Hair follicular keratinocyte (primary cell): ENCODE measurements around the gene TMEM63C. TPM values are rescaled to one million over a fixed set of nuclear protein-coding genes. Genes with fewer than 3 reads are reported as not detected.

Source experiments
- total RNA-seq: library from RNA; depleted of rRNA; stranded (reverse); fragments of >200 nt; gene quantifications from 2 replicates; pipeline ENCODE4 v1.2.3, GENCODE V29; 2015

TMEM63C gene, protein sequence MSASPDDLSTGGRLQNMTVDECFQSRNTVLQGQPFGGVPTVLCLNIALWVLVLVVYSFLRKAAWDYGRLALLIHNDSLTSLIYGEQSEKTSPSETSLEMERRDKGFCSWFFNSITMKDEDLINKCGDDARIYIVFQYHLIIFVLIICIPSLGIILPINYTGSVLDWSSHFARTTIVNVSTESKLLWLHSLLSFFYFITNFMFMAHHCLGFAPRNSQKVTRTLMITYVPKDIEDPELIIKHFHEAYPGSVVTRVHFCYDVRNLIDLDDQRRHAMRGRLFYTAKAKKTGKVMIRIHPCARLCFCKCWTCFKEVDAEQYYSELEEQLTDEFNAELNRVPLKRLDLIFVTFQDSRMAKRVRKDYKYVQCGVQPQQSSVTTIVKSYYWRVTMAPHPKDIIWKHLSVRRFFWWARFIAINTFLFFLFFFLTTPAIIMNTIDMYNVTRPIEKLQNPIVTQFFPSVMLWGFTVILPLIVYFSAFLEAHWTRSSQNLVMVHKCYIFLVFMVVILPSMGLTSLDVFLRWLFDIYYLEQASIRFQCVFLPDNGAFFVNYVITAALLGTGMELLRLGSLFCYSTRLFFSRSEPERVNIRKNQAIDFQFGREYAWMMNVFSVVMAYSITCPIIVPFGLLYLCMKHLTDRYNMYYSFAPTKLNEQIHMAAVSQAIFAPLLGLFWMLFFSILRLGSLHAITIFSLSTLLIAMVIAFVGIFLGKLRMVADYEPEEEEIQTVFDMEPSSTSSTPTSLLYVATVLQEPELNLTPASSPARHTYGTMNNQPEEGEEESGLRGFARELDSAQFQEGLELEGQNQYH
- 0.08 and 1.9 TPM in 2 replicates for total RNA-seq

DNA sequence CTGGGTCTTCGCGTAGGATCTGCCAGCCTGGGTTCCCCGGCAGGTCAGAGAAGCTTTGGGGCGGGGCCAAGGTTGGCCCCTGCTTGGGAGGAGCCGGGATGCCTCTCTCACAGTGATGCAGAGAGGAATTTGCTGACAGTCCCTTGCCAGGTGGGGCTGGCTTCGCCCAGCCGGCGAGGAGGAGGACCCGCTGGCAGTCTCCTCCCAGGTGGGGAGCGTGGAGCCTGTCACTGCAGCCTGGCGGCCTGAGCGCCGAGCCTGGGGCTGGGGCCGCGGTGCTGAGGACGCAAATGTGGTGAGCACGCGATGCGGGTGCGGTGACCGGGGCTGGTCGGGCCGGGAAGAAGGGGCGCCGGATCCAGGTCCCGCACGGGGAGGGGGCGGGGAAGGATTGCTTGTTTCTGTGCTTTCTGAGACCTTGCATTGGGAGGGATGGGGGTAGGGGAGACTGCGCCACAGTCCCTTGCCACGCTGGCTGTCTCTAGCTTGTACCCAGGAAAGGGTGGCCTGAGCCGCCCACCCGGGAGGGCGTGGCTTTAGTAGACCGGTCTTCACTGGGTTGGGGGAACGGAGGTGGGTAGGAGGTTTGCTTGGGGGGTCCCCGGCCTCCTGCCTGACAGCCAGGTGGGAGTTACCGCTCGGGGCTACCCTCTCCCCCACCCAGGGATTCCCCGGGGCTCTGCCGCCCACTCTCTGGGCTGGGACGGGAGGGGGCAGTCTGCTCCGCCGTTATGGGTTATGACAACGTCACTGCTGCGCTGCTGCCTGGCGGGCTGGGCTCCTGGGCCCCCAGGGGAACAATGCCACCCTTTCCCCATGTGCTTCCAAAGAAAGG lies at the start of gene TMEM63C:
Gene TMEM63C (plus strand): TSS at position 196 of the 835 bp plus-strand sequence. CDS start 37,016 bp downstream, outside the sequence.

GRCh38 chr14:77141214-77142004 lies 40.2 kb upstream of the TMEM63C start, which contains the start of gene ZDHHC22:
TSS of gene ZDHHC22 (minus strand) at chr14:77141791. CDS start at chr14:77139738, 2,053 bp downstream.

DNA sequence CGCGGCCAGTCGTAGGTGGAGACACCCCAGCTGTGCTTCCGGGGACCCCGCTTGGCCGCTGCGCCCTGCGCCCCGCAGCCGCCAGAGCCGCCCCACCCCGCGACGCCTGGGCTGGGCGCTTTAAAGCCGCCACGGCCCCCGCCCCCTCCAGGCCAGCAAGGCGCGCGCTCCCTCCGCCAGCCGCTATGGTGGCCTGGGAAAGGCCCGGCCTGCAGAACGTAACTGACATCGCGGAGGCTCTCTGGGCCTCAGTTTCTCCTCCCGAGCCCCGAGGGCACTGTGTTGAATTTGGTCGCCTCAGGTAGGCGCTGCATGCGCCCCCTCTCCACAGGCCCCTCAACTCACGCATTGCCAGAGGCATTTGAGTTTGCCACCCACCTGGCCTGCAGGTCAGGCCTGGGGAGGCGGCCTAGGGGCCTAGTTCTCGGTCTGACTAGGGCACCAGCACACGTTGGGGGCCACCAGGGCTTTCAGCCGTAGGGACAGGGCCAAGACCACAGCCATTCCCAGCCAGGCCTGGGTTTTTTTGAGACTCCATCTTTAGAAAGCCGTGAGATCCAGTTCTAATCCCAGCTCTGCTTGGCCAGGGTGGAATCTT lies 89.6 kb downstream of the TMEM63C start, which contains the start of gene NGB:
Gene NGB (minus strand): TSS at position 94 of the 598 bp plus-strand sequence. CDS start 269 bp downstream, outside the sequence.

Other genes with a start within 250 kb of the TMEM63C start
- gene IRF2BPL, start 153.1 kb upstream of the TMEM63C start, total RNA-seq = 52.6 and 75.9 TPM in 2 replicates
- 6.4 and 8.3 TPM in 2 replicates for gene CIPC, start 83.5 kb upstream of the TMEM63C start, total RNA-seq
- gene ZDHHC22, start 40.0 kb upstream of the TMEM63C start, total RNA-seq = not detected in 2 replicates
- not detected in 2 replicates for gene NGB, start 89.4 kb downstream of the TMEM63C start, total RNA-seq
- 10.4 and 11.8 TPM in 2 replicates for gene POMT2, start 139.1 kb downstream of the TMEM63C start, total RNA-seq
- gene GSTZ1, start 139.2 kb downstream of the TMEM63C start, total RNA-seq = 45.5 and 50.1 TPM in 2 replicates
- gene TMED8, start 195.3 kb downstream of the TMEM63C start, total RNA-seq = 8.3 and 9.2 TPM in 2 replicates
- 0.19 and 0.39 TPM in 2 replicates for gene SAMD15, start 195.6 kb downstream of the TMEM63C start, total RNA-seq
- gene NOXRED1, start 241.7 kb downstream of the TMEM63C start, total RNA-seq = not detected in 2 replicates